K562 (cell line): ENCODE data around the gene ATF7IP.

Source experiments
- BHLHE40 ChIP-seq: IDR thresholded peaks from 2 replicates; pipeline ENCODE4 v1.6.1; 2011; ENCODE audit warnings: low read length, improper control_type of control experiment
- BMI1 ChIP-seq: fragments of 150-350 bp; IDR thresholded peaks from 2 replicates; pipeline ENCODE4 v1.6.1; 2014; ENCODE audit warnings: low read length
- FOXK2 ChIP-seq, 2 experiments: fragments of 450-650 bp; IDR thresholded peaks in 1 of 2; conservative IDR thresholded peaks in 1 of 2; 2 replicates each; pipeline ENCODE4 v1.6.1; 2016; ENCODE audit warnings: low read depth in 2 of 2, mild to moderate bottlenecking in 1 of 2
- GATAD2A ChIP-seq: fragments of 450-650 bp; IDR thresholded peaks from 2 replicates; pipeline ENCODE4 v1.6.1; 2017
- POLR2A ChIP-seq: fragments of 450-650 bp; conservative IDR thresholded peaks from 2 replicates; pipeline ENCODE4 v1.6.1; 2016
- POLR2AphosphoS5 ChIP-seq: IDR thresholded peaks from 2 replicates; pipeline ENCODE4 v1.6.1; 2011; ENCODE audit warnings: mild to moderate bottlenecking, low read depth, low read length, moderate library complexity; ENCODE audit not compliant: control insufficient read depth, insufficient read depth
- U2AF2 ChIP-seq: fragments of 200-400 bp; formaldehyde crosslinking; optimal IDR thresholded peaks from 2 replicates; pipeline ENCODE3; 2017; ENCODE audit warnings: low read depth, mild to moderate bottlenecking, low read length
- ZNF134 ChIP-seq: fragments of 250-450 bp; sonication (Bioruptor Pico); conservative IDR thresholded peaks from 2 replicates; pipeline ENCODE4 v1.4.0; 2020

GRCh38 chr12:14540801-14541462 lies 175.4 kb downstream of the ATF7IP start:
- no peak for TF ChIP-seq BMI1
- TF ChIP-seq GATAD2A, result no peak
- TF ChIP-seq POLR2A, result no peak
- TF ChIP-seq U2AF2, result no peak
- TF ChIP-seq BHLHE40, result no peak
- TF ChIP-seq ZNF134 (CRISPR knock-in tag), result no peak
- TF ChIP-seq POLR2AphosphoS5, result no peak
- no peak for TF ChIP-seq FOXK2 (conservative IDR thresholded peaks at IDR 0.05 in 1 of 2, IDR thresholded peaks at IDR 0.05 in 1 of 2; ENCODE audit: low read depth in 2 of 2)
